Activated CD8-positive, alpha-beta memory T cell treated with anti-CD3 and anti-CD28 coated beads, Interleukin-2, amount 50 U/mL, for 4 hours (primary cell): Measurements from ENCODE around the gene PLCG1.

Experiments used
- DNase-seq: peaks from one replicate; pipeline ENCODE4 v3.0.0-alpha.2; 2020

Gene PLCG1

GRCh38 chr20:41168281-41169161 is 31.2 kb downstream of the PLCG1 start:
- peak; percentile 8 for DNase-seq

GRCh38 chr20:41169162-41169690 is 31.9 kb downstream of the PLCG1 start:
- DNase-seq = no peak

- peak; percentile 12 for DNase-seq
These were observed 32.5 kb downstream of the PLCG1 start for GRCh38 chr20:41169791-41170351.

GRCh38 chr20:41170386-41171105 is 33.2 kb downstream of the PLCG1 start:
- DNase-seq = peak; percentile 5

- DNase-seq = no peak
These were observed 34.5 kb downstream of the PLCG1 start for GRCh38 chr20:41171736-41172295.

GRCh38 chr20:41172296-41173140 is 35.2 kb downstream of the PLCG1 start:
- DNase-seq = no peak

GRCh38 chr20:41173161-41173721 is 35.9 kb downstream of the PLCG1 start:
- DNase-seq = peak; percentile 74

DNA sequence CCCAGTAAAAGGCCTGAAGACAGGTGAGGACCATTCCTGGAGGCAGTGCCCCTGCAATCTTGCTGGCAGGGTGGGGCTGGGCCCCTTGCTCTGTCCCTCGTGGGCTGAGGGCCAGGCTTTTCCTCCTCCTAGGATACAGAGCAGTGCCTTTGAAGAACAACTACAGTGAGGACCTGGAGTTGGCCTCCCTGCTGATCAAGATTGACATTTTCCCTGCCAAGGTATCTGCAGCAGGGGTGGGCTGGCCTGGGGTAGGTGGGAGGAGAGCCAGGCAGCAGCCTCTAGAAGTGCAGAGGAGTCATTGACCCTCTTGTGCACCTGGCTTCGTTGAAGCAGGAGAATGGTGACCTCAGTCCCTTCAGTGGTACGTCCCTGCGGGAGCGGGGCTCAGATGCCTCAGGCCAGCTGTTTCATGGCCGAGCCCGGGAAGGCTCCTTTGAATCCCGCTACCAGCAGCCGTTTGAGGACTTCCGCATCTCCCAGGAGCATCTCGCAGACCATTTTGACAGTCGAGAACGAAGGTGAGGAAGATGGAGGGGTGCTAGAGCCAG is 36.5 kb downstream of the PLCG1 start:
- no peak for DNase-seq

GRCh38 chr20:41174373-41174772 is 37.0 kb downstream of the PLCG1 start:
- DNase-seq = no peak

DNA sequence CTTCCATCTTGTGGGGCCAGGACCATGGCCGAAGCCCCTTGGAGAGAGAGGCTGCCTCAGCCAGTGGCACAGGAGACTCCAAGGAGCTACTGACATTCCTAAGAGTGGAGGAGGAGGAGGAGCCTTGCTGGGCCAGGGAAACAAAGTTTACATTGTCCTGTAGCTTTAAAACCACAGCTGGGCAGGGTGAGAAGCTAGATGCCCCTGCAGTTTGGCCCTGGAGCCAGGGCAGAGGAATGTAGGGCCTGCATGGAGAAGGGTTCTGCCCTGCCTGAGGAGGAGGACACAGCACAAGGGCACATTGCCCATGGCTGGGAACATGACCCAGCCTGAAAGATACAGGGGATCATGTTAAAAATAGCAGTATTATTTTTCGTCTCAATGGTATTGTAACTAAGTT is 37.4 kb downstream of the PLCG1 start:
- DNase-seq = no peak

DNA sequence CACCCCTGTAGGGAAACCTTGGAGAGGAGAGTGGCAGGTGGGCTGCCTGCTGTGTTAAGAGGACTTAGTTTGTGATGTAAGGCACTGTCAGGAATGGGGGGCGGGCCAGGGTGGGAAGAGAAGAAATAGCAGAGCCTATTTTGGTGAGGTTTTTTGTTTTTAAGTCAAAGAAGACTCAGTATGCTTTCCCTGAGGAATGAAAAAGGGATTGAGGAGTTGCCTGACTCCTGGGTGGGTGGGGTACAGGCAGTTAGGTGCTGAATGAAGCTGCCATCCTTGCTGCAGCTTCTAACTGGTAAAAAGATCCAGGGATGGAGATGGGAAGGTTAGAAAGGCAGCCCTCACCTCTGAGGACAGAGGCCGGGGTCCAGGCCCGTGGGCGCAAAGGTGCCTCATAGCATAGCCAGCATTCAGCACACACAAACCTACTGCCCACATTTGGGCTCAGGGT is 37.9 kb downstream of the PLCG1 start:
- no peak for DNase-seq

- no peak for DNase-seq
These were observed 38.5 kb downstream of the PLCG1 start for GRCh38 chr20:41175727-41176330.

DNA sequence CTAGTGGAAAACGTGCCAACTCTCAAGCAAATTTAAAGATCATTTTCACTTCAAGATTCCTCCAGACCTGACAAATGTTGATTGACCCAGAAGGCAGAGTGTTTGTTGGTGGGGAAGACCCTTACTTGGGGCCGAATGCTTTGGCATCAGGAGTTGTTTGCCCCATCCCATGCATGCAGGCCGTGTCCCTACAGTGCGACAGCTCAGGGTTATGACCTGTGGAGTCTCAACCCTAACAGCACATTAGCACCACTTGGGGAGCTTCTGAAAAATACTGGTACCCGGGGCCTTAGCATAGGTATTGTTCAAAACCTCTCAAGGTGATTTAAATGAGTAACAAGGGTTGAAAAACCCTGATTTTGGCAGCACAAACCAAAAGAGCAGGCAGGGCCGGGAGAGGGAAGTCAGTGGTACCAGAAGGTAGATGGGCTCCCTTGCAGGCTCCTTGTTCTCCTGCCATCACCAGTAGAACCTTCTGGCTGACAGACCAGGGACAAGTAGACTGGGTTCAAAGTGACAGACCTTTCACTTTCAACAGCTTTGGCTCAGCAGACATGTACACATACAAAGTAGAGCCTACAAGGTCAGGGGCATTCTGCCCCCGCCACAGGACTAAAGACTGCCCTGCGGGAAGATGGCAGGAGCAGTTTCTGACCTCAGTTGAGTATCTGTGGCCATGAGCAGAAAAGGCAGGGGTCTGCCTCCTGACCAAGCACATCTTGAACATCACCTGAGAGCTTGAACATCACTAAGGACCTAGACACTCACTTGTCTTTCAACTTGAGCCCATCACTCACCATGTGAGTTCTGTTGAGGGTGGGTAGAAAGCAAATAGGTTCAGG is 39.6 kb downstream of the PLCG1 start:
- no peak for DNase-seq

GRCh38 chr20:41177636-41178035 is 40.3 kb downstream of the PLCG1 start:
- DNase-seq = no peak

- DNase-seq = no peak
These were observed 41.2 kb downstream of the PLCG1 start for GRCh38 chr20:41178495-41178894.

- DNase-seq = no peak
These were observed 41.6 kb downstream of the PLCG1 start for GRCh38 chr20:41178904-41179432.

- DNase-seq = no peak
These were observed 42.6 kb downstream of the PLCG1 start for GRCh38 chr20:41179961-41180360.

DNA sequence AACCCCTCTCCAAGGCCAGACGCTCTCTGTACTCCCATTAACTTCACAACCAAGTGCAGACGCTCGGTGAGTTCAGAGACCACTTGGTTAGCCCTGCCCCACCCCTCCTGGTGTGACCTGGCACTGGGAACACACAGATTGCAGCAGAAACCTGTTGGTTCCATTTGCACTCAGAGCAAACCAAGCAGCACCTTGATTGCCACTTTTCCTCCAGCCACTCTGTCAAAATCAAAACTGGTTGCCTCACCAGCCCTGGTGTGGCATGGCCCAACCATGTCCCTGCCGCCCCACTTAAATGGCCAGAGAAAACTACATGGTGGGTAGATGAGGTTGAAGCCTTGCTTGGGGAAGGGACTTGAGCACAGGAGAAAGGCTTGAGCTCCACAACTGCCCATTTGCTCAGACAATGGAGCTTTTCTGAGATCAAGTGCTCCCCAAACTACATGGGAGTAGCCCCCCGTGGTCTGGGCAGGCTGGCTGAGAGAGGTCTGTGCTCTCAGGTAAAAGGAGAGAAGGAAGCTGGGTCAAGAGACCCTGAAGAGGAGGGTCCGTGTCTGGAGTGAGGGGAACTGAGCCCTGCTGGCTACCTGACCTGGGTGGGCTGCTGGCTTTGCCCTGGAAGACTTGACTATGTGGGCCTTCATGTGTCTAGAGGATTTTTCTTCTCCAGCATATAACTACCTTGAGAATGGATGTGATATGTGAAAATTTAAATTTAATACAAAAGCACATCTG is 43.4 kb downstream of the PLCG1 start:
- no peak for DNase-seq

- no peak for DNase-seq
These were observed 44.2 kb downstream of the PLCG1 start for GRCh38 chr20:41181567-41181966.
